Spleen (tissue), 7 donors: ENCODE results near the gene RBM20.

Source experiments
- POLR2A ChIP-seq, 3 donors: fragments of 450-650 bp; IDR thresholded peaks; one replicate each; pipeline ENCODE4 v1.5.1; 2017; ENCODE audit warnings: antibody characterized with exemption in 3 of 3, mild to moderate bottlenecking in 1 of 3
- TF ChIP-seq, protein P1 (sequence below), 11 experiments: fragments of 200-600 bp in 7 of 11; fragments of 450-650 bp in 4 of 11; sonication (generic) in 4 of 11; IDR thresholded peaks in 8 of 11; conservative IDR thresholded peaks in 3 of 11; 1 replicate in 7 of 11; 2 replicates in 4 of 11; pipeline versions ENCODE4 v1.4.0 to v1.8.0; 2016 to 2021; ENCODE audit warnings: antibody characterized with exemption in 11 of 11, inconsistent platforms in 4 of 11, mild to moderate bottlenecking in 1 of 11
- donor health status: DM: no; HTN: no; CAD: no; lungs with moderate emphysema.
- donor health status: DM: no; HTN: no; CAD: no.
- donor health status: DM: no; HTN: no; CAD: no.

GRCh38 chr10:110861476-110861875 lies 217.3 kb downstream of the RBM20 start:
- TF ChIP-seq, protein P1, sequence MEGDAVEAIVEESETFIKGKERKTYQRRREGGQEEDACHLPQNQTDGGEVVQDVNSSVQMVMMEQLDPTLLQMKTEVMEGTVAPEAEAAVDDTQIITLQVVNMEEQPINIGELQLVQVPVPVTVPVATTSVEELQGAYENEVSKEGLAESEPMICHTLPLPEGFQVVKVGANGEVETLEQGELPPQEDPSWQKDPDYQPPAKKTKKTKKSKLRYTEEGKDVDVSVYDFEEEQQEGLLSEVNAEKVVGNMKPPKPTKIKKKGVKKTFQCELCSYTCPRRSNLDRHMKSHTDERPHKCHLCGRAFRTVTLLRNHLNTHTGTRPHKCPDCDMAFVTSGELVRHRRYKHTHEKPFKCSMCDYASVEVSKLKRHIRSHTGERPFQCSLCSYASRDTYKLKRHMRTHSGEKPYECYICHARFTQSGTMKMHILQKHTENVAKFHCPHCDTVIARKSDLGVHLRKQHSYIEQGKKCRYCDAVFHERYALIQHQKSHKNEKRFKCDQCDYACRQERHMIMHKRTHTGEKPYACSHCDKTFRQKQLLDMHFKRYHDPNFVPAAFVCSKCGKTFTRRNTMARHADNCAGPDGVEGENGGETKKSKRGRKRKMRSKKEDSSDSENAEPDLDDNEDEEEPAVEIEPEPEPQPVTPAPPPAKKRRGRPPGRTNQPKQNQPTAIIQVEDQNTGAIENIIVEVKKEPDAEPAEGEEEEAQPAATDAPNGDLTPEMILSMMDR (IDR thresholded peaks at IDR 0.05 in 8 of 11, conservative IDR thresholded peaks at IDR 0.05 in 3 of 11) = no peak
- TF ChIP-seq POLR2A (IDR thresholded peaks at IDR 0.05) = no peak
